ENCODE results near the gene FAM120C.

The FAM120C gene

GRCh38 chrX:54024350-54024749 is 158.7 kb downstream of the FAM120C start:
- no peak for DNase-seq (ENCODE audit: extremely low read depth, low read depth)
- no peak for TF ChIP-seq CTCF (IDR thresholded peaks at IDR 0.05; ENCODE audit: low read depth, low read length, missing control alignments)
- no peak overlapping the region for H3K4me3 ChIP-seq (replicated peaks; ENCODE audit: low read depth, low read length)
